Esophagus squamous epithelium (tissue), 5 donors: ENCODE data around the gene TSPYL1. TPM values are rescaled to one million over a fixed set of nuclear protein-coding genes. Genes with fewer than 3 reads are reported as not detected.

Source experiments
- DNase-seq: peaks from one replicate; lab custom pipeline; 2025; lab: John Stamatoyannopoulos, UW
- H3K27ac ChIP-seq, 4 donors: fragments of 200-600 bp; sonication (generic); one replicate each; pipeline ENCODE4 v1.5.1; 2016 to 2019; ENCODE audit warnings: mild to moderate bottlenecking in 1 of 4
- H3K27me3 ChIP-seq, 4 donors: fragments of 200-600 bp; sonication (generic); 1 replicate in 3 of 4; 2 replicates in 1 of 4; pipeline versions ENCODE4 v1.5.1 to v1.6.0; 2017 to 2021; ENCODE audit warnings: antibody characterized with exemption in 1 of 4
- H3K36me3 ChIP-seq, 3 donors: fragments of 200-600 bp; sonication (generic); one replicate each; pipeline ENCODE4 v1.5.1; 2016 to 2019
- H3K4me1 ChIP-seq, 3 donors: fragments of 200-600 bp; sonication (generic); one replicate each; pipeline ENCODE4 v1.5.1; 2017 to 2019
- H3K4me3 ChIP-seq, 4 donors: fragments of 200-600 bp; sonication (generic); 1 replicate in 3 of 4; 2 replicates in 1 of 4; pipeline ENCODE4 v1.5.1; 2016 to 2019; ENCODE audit warnings: mild to moderate bottlenecking in 2 of 4, moderate library complexity in 1 of 4
- H3K9me3 ChIP-seq, 3 donors: fragments of 200-600 bp; sonication (generic); one replicate each; pipeline ENCODE4 v1.5.1; 2016 to 2019
- POLR2A ChIP-seq, 4 donors: fragments of 450-650 bp; IDR thresholded peaks; one replicate each; pipeline ENCODE4 v1.6.1; 2017; ENCODE audit warnings: antibody characterized with exemption in 4 of 4, mild to moderate bottlenecking in 4 of 4, moderate library complexity in 3 of 4
- WGBS, 2 donors: methylation state at CpG; one replicate each; pipeline ENCODE4 v1.1.5; 2018; 5-methylcytosine and 5-hydroxymethylcytosine counted together
- intact Hi-C: fragments of 100-400 bp; cut with DNase I; formaldehyde crosslinking; loops from one replicate; pipeline ENCODE4 v1.15.0; 2022
- total RNA-seq, 4 donors: library from RNA; depleted of rRNA; stranded (reverse); fragments of >200 nt; gene quantifications; one replicate each; pipeline ENCODE4 v1.1.0, GENCODE V29; 2016
- TF ChIP-seq, protein P1 (sequence below), 6 experiments: fragments of 450-650 bp in 4 of 6; fragments of 200-600 bp in 2 of 6; sonication (generic) in 2 of 6; IDR thresholded peaks; one replicate each; pipeline ENCODE4 v1.5.1; 2016 to 2019; ENCODE audit warnings: antibody characterized with exemption in 6 of 6, mild to moderate bottlenecking in 4 of 6, moderate library complexity in 4 of 6
- donor health status: DM: yes; HTN: yes; CAD: no.

TSPYL1 gene
- total RNA-seq, 4 donors from 2014 or later, result 55.5 to 78.3 (median 58.1) TPM

DNA sequence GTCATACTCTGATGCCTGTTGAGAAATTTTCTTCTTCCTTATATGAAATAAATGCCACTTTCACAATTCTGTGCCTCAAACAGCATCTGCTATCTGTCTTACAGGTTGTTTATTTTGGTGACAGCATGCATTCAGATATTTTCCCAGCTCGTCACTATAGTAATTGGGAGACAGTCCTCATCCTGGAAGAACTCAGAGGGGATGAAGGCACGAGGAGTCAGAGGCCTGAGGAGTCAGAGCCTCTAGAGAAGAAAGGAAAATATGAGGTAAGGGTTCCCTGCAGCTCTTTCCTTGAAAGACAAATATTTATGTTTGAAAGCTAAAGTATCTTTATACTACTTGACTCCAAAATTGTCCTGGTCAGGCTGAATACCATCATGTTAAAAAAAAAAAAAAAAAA, 41.6 kb downstream of the TSPYL1 start:
- WGBS, 2 donors, result 71 to 85% methylated on average over 2 of the region's 2 CpGs
- intact Hi-C loops, result no loop called here
- Histone ChIP-seq H3K4me1 (no peaks in the 10 kb centered on the region), H3K9me3 (no peaks in the 10 kb centered on the region), H3K4me3 (no peak overlapping the region), H3K27me3 (no peaks in the 10 kb centered on the region), H3K36me3 (peaks cover 0 to 33% (median 4%) of the 10 kb centered on the region in 3 donors), H3K27ac (no peak overlapping the region)
- TF ChIP-seq, protein P1, sequence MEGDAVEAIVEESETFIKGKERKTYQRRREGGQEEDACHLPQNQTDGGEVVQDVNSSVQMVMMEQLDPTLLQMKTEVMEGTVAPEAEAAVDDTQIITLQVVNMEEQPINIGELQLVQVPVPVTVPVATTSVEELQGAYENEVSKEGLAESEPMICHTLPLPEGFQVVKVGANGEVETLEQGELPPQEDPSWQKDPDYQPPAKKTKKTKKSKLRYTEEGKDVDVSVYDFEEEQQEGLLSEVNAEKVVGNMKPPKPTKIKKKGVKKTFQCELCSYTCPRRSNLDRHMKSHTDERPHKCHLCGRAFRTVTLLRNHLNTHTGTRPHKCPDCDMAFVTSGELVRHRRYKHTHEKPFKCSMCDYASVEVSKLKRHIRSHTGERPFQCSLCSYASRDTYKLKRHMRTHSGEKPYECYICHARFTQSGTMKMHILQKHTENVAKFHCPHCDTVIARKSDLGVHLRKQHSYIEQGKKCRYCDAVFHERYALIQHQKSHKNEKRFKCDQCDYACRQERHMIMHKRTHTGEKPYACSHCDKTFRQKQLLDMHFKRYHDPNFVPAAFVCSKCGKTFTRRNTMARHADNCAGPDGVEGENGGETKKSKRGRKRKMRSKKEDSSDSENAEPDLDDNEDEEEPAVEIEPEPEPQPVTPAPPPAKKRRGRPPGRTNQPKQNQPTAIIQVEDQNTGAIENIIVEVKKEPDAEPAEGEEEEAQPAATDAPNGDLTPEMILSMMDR (IDR thresholded peaks at IDR 0.05), result no peak
- no peak for TF ChIP-seq POLR2A (IDR thresholded peaks at IDR 0.05)
- DNase-seq, result no peak

DNA sequence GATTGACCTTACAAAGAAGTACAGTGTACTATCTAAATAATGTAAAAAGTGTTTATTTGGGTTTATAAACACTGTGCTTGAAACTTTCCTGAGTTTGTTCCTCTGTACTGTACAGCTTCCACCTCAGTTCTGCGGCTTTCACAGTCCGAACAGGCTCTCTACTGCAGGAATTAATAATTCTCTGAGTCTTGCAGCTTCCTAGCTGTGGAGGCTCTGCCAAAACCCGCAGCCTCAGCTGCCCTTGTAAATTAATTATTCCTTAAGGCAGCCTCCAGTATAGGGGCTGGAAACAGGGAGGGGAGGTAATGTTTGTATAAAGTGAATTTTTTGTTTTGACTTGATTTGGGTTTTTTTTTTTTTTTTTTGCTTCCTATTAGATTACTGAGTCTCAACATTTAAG, 45.0 kb downstream of the TSPYL1 start:
- no peaks in the 10 kb centered on the region for H3K9me3 ChIP-seq
- no peak for DNase-seq
- WGBS, 2 donors, result 72 to 79% methylated on average over 3 of the region's 3 CpGs

DNA sequence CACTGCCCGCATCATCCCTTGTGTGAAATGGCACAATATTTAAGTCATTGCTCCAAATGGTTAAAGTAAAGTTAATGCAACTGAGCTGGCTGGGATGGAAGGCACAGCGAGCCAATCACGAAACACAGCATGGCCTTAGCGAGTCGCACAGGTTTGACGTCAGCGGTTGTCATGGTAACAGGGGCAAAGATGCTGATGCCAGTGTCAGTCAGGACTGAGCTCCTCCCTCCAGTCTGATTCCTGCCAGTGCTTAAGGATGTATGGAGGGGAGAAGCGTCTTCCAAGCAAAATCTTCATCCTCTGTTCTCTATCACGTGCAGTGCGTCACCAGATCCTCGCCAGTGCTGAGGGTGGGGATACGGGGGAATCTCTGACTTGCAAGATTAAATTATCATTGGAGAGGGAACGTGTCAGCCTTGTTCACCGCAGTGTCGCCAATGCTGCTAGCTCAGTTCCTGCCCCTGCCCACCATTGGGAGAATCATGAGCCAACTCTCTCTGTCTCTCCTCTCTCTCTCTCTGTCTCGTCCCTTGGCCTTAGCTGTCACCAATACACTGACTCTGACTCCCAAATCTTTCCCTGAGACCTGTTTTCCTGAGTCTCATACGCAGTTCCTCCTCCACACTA, 50.3 kb downstream of the TSPYL1 start:
- H3K4me3 ChIP-seq, result peak overlapping the region in 3 of 4 donors; percentile 11 to 47 (median 17)
- WGBS, 2 donors, result 78 to 89% methylated on average over 16 to 17 of the region's 17 CpGs
- H3K36me3 ChIP-seq, result peaks cover 0 to 9% (median 0%) of the 10 kb centered on the region in 3 donors
- TF ChIP-seq POLR2A (IDR thresholded peaks at IDR 0.05), result no peak
- TF ChIP-seq, protein P1 (IDR thresholded peaks at IDR 0.05), result no peak
- H3K9me3 ChIP-seq, result no peaks in the 10 kb centered on the region
- H3K4me1 ChIP-seq, result no peaks in the 10 kb centered on the region
- intact Hi-C loops, result no loop called here
- H3K27ac ChIP-seq, result no peak overlapping the region
- no peak for DNase-seq
- H3K27me3 ChIP-seq, result no peaks in the 10 kb centered on the region

More for the DNA sequence above, 45.0 kb downstream of the TSPYL1 start:
- TF ChIP-seq, protein P1 (IDR thresholded peaks at IDR 0.05), result no peak
- TF ChIP-seq POLR2A (IDR thresholded peaks at IDR 0.05), result no peak
- H3K27ac ChIP-seq, result no peak overlapping the region
- intact Hi-C loops, result no loop called here
- H3K27me3 ChIP-seq, result no peaks in the 10 kb centered on the region
- H3K4me1 ChIP-seq, result no peaks in the 10 kb centered on the region
- H3K36me3 ChIP-seq, result peaks cover 0 to 32% (median 4%) of the 10 kb centered on the region in 3 donors
- H3K4me3 ChIP-seq, result no peak overlapping the region

Other genes with a start within 250 kb of the TSPYL1 start
- gene FRK, start 219.0 kb downstream of the TSPYL1 start, total RNA-seq, result 10 to 100 TPM in 2 of 4 donors, 1 to 10 TPM in 2; 5.0 to 12.1 (median 10.0) TPM
- 10 to 100 TPM in 1 of 4 donors, 1 to 10 TPM in 3; 6.3 to 11.7 (median 8.3) TPM for gene NT5DC1, start 179.1 kb downstream of the TSPYL1 start, total RNA-seq
- not detected for gene COL10A1, start 153.8 kb downstream of the TSPYL1 start, total RNA-seq
- 10 to 100 TPM in 1 of 4 donors, 1 to 10 TPM in 3; 2.8 to 11.8 (median 6.3) TPM for gene TSPYL4, start 25.9 kb downstream of the TSPYL1 start, total RNA-seq
- gene DSE, start 91.0 kb upstream of the TSPYL1 start, total RNA-seq, result 10 to 100 TPM; 11.6 to 36.4 (median 33.3) TPM
- gene CALHM6, start 181.4 kb upstream of the TSPYL1 start, total RNA-seq, result 1 to 10 TPM; 1.4 to 7.8 (median 3.6) TPM
- gene CALHM5, start 231.7 kb upstream of the TSPYL1 start, total RNA-seq, result 1 to 10 TPM in 1 of 4 donors, under 1 TPM in 3; 0.04 to 1.7 (median 0.56) TPM